Tibial artery (tissue), 4 donors: ENCODE results near the gene MED26.
A peak's percentile ranks its signal among the peaks of the same experiment; 100 is the strongest.

Experiments used
- DNase-seq, 2 donors: peaks; one replicate each; pipeline ENCODE4 v3.0.0-alpha.2; 2019
- H3K27ac ChIP-seq, 2 donors: fragments of 200-600 bp; sonication (generic) in 1 of 2; 1 replicate in 1 of 2; 2 replicates in 1 of 2; pipeline ENCODE4 v1.5.1; 2018 to 2019; ENCODE audit warnings: mild to moderate bottlenecking in 1 of 2
- H3K27me3 ChIP-seq, 2 donors: fragments of 200-600 bp; sonication (generic) in 1 of 2; one replicate each; pipeline versions ENCODE4 v1.5.1 to v1.6.0; 2016 to 2019
- H3K36me3 ChIP-seq, 3 donors: fragments of 200-600 bp; sonication (generic) in 2 of 3; one replicate each; pipeline ENCODE4 v1.5.1; 2016 to 2019; ENCODE audit warnings: mild to moderate bottlenecking in 2 of 3
- H3K4me1 ChIP-seq, 4 donors: fragments of 200-600 bp; sonication (generic) in 2 of 4; 1 replicate in 3 of 4; 2 replicates in 1 of 4; pipeline ENCODE4 v1.5.1; 2016 to 2019
- H3K4me3 ChIP-seq, 2 donors: fragments of 200-600 bp; sonication (generic) in 1 of 2; 1 replicate in 1 of 2; 2 replicates in 1 of 2; pipeline ENCODE4 v1.5.1; 2018 to 2019; ENCODE audit warnings: mild to moderate bottlenecking in 2 of 2
- H3K9me3 ChIP-seq, 3 donors: fragments of 200-600 bp; sonication (generic) in 1 of 3; one replicate each; pipeline ENCODE4 v1.5.1; 2016 to 2019
- CTCF ChIP-seq, 2 experiments: fragments of 200-600 bp in 1 of 2; fragments of 450-650 bp in 1 of 2; IDR thresholded peaks; one replicate each; pipeline ENCODE4 v1.5.1; 2017 to 2019; ENCODE audit warnings: antibody characterized with exemption in 2 of 2, mild to moderate bottlenecking in 1 of 2, moderate library complexity in 1 of 2
- intact Hi-C: fragments of 100-400 bp; cut with DNase I; formaldehyde crosslinking; loops from one replicate; pipeline ENCODE4 v1.15.0; 2023; ENCODE audit warnings: low total_unique reads

MED26 gene

GRCh38 chr19:16589917-16590316 lies 38.1 kb downstream of the MED26 start:
- Histone ChIP-seq H3K4me1 (peaks cover 6 to 61% (median 34%) of the 10 kb centered on the region in 4 donors), H3K36me3 (no peaks in the 10 kb centered on the region), H3K9me3 (no peaks in the 10 kb centered on the region), H3K4me3 (no peak overlapping the region), H3K27ac (no peak overlapping the region), H3K27me3 (no peaks in the 10 kb centered on the region)
- intact Hi-C loops: no loop called here
- no peak for DNase-seq
- TF ChIP-seq CTCF (IDR thresholded peaks at IDR 0.05): no peak

GRCh38 chr19:16588824-16589577 lies 39.0 kb downstream of the MED26 start:
- H3K4me3 ChIP-seq: no peak overlapping the region
- no peaks in the 10 kb centered on the region for H3K27me3 ChIP-seq
- TF ChIP-seq CTCF (IDR thresholded peaks at IDR 0.05): no peak
- peaks cover 11 to 67% (median 44%) of the 10 kb centered on the region in 4 donors for H3K4me1 ChIP-seq
- H3K9me3 ChIP-seq: no peaks in the 10 kb centered on the region
- DNase-seq: no peak
- peak overlapping the region in 1 of 2 donors; percentile 38 for H3K27ac ChIP-seq
- intact Hi-C loops: no loop called here
- no peaks in the 10 kb centered on the region for H3K36me3 ChIP-seq

- peak in 1 of 2 donors; percentile 52 for DNase-seq
- TF ChIP-seq CTCF (IDR thresholded peaks at IDR 0.05): no peak
- no peaks in the 10 kb centered on the region for H3K9me3 ChIP-seq
- H3K27ac ChIP-seq: peak overlapping the region; percentile 42 to 45
- intact Hi-C loops: no loop called here
- no peaks in the 10 kb centered on the region for H3K36me3 ChIP-seq
- H3K27me3 ChIP-seq: no peaks in the 10 kb centered on the region
- peaks cover 14 to 76% (median 52%) of the 10 kb centered on the region in 4 donors for H3K4me1 ChIP-seq
- H3K4me3 ChIP-seq: peak overlapping the region; percentile 10 to 28
Measured at GRCh38 chr19:16587833-16588823, 39.9 kb downstream of the MED26 start.

- peak overlapping the region in 1 of 2 donors; percentile 28 for H3K4me3 ChIP-seq
- no peaks in the 10 kb centered on the region for H3K36me3 ChIP-seq
- no peaks in the 10 kb centered on the region for H3K27me3 ChIP-seq
- DNase-seq: no peak
- intact Hi-C loops: no loop called here
- peak overlapping the region in 1 of 2 donors; percentile 42 for H3K27ac ChIP-seq
- peaks cover 14 to 85% (median 57%) of the 10 kb centered on the region in 4 donors for H3K4me1 ChIP-seq
- TF ChIP-seq CTCF (IDR thresholded peaks at IDR 0.05): no peak
- no peaks in the 10 kb centered on the region for H3K9me3 ChIP-seq
Measured at GRCh38 chr19:16586991-16587832, 40.8 kb downstream of the MED26 start.

- peaks cover 14 to 85% (median 57%) of the 10 kb centered on the region in 4 donors for H3K4me1 ChIP-seq
- no peaks in the 10 kb centered on the region for H3K36me3 ChIP-seq
- TF ChIP-seq CTCF (IDR thresholded peaks at IDR 0.05): no peak
- intact Hi-C loops: no loop called here
- H3K9me3 ChIP-seq: no peaks in the 10 kb centered on the region
- H3K27ac ChIP-seq: no peak overlapping the region
- H3K27me3 ChIP-seq: no peaks in the 10 kb centered on the region
- no peak overlapping the region for H3K4me3 ChIP-seq
- no peak for DNase-seq
Measured at GRCh38 chr19:16586477-16586871, 41.5 kb downstream of the MED26 start.
